DMS79 treated with DMSO at 0.1 percent for 48 hours (cell line): Measurements from ENCODE around the gene MAEA.

Experiments used
- DNase-seq: peaks from one replicate; lab custom pipeline; 2025; lab: John Stamatoyannopoulos, UW

The MAEA gene

GRCh38 chr4:1380368-1381151 is 90.9 kb downstream of the MAEA start:
- DNase-seq = no peak

- no peak for DNase-seq
Measured at GRCh38 chr4:1381181-1381621, 91.5 kb downstream of the MAEA start.

GRCh38 chr4:1381944-1382541 is 92.4 kb downstream of the MAEA start:
- DNase-seq = no peak

GRCh38 chr4:1382776-1383727 is 93.4 kb downstream of the MAEA start:
- no peak for DNase-seq

GRCh38 chr4:1383728-1384591 is 94.3 kb downstream of the MAEA start:
- no peak for DNase-seq

- DNase-seq = no peak
Measured at GRCh38 chr4:1384675-1385372, 95.1 kb downstream of the MAEA start.

GRCh38 chr4:1385373-1386340 is 96.0 kb downstream of the MAEA start:
- no peak for DNase-seq
